HT1080 (cell line): Measurements from ENCODE around the gene ZNF746. TPM values are rescaled to one million over a fixed set of nuclear protein-coding genes. Genes with fewer than 3 reads are reported as not detected.
"Not testable (repeated sequence)": the region's sequence is repeated elsewhere in the genome, so short reads cannot be mapped to it uniquely, and the experiment has no call there.

Source experiments
- DNase-seq: peaks from one replicate; pipeline ENCODE4 v3.0.0-alpha.2; 2015; ENCODE audit warnings: low read depth
- total RNA-seq: library from RNA; depleted of rRNA; stranded (reverse); fragments of >200 nt; shearing (Covaris generic); gene quantifications from 2 replicates; pipeline ENCODE4 v1.2.3, GENCODE V29; 2014

The ZNF746 gene
- total RNA-seq, 1 experiment from 2014 or later = 19.7 TPM

GRCh38 chr7:149459540-149460452 is 37.8 kb downstream of the ZNF746 start:
- DNase-seq = no peak

GRCh38 chr7:149459201-149459539 is 38.4 kb downstream of the ZNF746 start:
- DNase-seq = no peak

GRCh38 chr7:149458235-149458634 is 39.4 kb downstream of the ZNF746 start:
- DNase-seq = no peak

- DNase-seq = no peak
These were observed 39.8 kb downstream of the ZNF746 start for GRCh38 chr7:149457766-149458165.

- peak; percentile 18 for DNase-seq
These were observed 40.8 kb downstream of the ZNF746 start for GRCh38 chr7:149456506-149457421.

- no peak for DNase-seq
These were observed 42.2 kb downstream of the ZNF746 start for GRCh38 chr7:149455175-149455950.

- no peak for DNase-seq
These were observed 42.9 kb downstream of the ZNF746 start for GRCh38 chr7:149454750-149455149.

GRCh38 chr7:149454006-149454405 is 43.6 kb downstream of the ZNF746 start:
- DNase-seq = no peak

GRCh38 chr7:149450821-149451220 is 46.8 kb downstream of the ZNF746 start:
- DNase-seq = no peak

- no peak for DNase-seq
These were observed 47.7 kb downstream of the ZNF746 start for GRCh38 chr7:149449897-149450296.

GRCh38 chr7:149448961-149449360 is 48.6 kb downstream of the ZNF746 start:
- DNase-seq = no peak

- DNase-seq = not testable (repeated sequence)
These were observed 51.6 kb downstream of the ZNF746 start for GRCh38 chr7:149446026-149446425.

- no peak for DNase-seq
These were observed 53.3 kb downstream of the ZNF746 start for GRCh38 chr7:149444287-149444686.

GRCh38 chr7:149443523-149443922 is 54.1 kb downstream of the ZNF746 start:
- no peak for DNase-seq

GRCh38 chr7:149442924-149443323 is 54.7 kb downstream of the ZNF746 start:
- DNase-seq = no peak

GRCh38 chr7:149440222-149440621 is 57.4 kb downstream of the ZNF746 start:
- peak; percentile 25 for DNase-seq

- no peak for DNase-seq
These were observed 61.3 kb downstream of the ZNF746 start for GRCh38 chr7:149436358-149436757.

- DNase-seq = no peak
These were observed 64.5 kb downstream of the ZNF746 start for GRCh38 chr7:149433124-149433523.

- DNase-seq = no peak
These were observed 65.4 kb downstream of the ZNF746 start for GRCh38 chr7:149432121-149432691.

- no peak for DNase-seq
These were observed 66.0 kb downstream of the ZNF746 start for GRCh38 chr7:149431486-149432120.

- no peak for DNase-seq
These were observed 67.4 kb downstream of the ZNF746 start for GRCh38 chr7:149430192-149430591.
